GM12864 (cell line): ENCODE data around the gene KIAA1614.

Experiments used
- DNase-seq: peaks from one replicate; pipeline ENCODE4 v3.0.0-alpha.2; 2011; ENCODE audit warnings: low read depth
- H3K4me3 ChIP-seq: 2 replicates; pipeline ENCODE4 v1.5.1; 2011; ENCODE audit warnings: mild to moderate bottlenecking, low read depth, low read length, control low read depth
- TF ChIP-seq, protein P1 (sequence below): IDR thresholded peaks from 2 replicates; pipeline ENCODE4 v1.5.1; 2011; ENCODE audit warnings: low read depth, mild to moderate bottlenecking, moderate library complexity, low read length, control low read depth, inconsistent platforms; ENCODE audit errors: missing control alignments

KIAA1614 gene

GRCh38 chr1:180976191-180976590 lies 63.5 kb downstream of the KIAA1614 start:
- TF ChIP-seq, protein P1, sequence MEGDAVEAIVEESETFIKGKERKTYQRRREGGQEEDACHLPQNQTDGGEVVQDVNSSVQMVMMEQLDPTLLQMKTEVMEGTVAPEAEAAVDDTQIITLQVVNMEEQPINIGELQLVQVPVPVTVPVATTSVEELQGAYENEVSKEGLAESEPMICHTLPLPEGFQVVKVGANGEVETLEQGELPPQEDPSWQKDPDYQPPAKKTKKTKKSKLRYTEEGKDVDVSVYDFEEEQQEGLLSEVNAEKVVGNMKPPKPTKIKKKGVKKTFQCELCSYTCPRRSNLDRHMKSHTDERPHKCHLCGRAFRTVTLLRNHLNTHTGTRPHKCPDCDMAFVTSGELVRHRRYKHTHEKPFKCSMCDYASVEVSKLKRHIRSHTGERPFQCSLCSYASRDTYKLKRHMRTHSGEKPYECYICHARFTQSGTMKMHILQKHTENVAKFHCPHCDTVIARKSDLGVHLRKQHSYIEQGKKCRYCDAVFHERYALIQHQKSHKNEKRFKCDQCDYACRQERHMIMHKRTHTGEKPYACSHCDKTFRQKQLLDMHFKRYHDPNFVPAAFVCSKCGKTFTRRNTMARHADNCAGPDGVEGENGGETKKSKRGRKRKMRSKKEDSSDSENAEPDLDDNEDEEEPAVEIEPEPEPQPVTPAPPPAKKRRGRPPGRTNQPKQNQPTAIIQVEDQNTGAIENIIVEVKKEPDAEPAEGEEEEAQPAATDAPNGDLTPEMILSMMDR = no peak
- H3K4me3 ChIP-seq = no peak overlapping the region
- DNase-seq = no peak

DNA sequence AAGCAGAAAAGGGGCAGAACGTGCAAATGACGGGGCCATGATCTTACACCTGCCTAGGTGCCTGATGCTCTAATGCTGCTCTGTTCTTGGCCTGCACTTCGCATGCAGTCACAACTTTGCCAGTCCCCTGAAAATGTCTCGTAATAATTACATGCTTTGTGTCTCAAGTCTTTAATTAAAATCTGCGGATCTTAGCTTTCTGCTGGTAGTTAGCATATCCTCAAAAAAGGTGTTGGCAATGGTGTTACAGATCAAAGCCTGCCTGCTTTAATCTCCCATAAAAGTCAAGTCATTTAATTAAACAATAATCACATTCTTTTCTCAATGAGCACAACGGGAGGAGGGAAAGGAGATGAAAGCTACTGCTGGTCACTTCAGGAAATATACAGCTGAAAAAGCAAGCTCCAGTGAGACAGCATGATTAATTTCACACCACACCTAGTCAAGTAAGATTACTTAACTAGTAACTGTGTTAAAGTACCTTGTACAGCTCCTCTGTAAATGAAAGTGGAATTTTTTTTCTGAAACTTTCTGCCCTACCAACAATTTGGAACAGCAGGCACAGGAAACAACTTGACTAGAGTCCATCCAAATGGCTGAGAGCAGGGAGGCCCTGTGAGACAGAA lies 64.1 kb downstream of the KIAA1614 start:
- DNase-seq = no peak
- no peak overlapping the region for H3K4me3 ChIP-seq
- TF ChIP-seq, protein P1 = no peak

GRCh38 chr1:180981596-180982387 lies 69.1 kb downstream of the KIAA1614 start:
- no peak overlapping the region for H3K4me3 ChIP-seq
- DNase-seq = peak; percentile 34
- TF ChIP-seq, protein P1 = no peak

GRCh38 chr1:180982422-180982821 lies 69.7 kb downstream of the KIAA1614 start:
- no peak for DNase-seq
- TF ChIP-seq, protein P1 = no peak
- H3K4me3 ChIP-seq = no peak overlapping the region

DNA sequence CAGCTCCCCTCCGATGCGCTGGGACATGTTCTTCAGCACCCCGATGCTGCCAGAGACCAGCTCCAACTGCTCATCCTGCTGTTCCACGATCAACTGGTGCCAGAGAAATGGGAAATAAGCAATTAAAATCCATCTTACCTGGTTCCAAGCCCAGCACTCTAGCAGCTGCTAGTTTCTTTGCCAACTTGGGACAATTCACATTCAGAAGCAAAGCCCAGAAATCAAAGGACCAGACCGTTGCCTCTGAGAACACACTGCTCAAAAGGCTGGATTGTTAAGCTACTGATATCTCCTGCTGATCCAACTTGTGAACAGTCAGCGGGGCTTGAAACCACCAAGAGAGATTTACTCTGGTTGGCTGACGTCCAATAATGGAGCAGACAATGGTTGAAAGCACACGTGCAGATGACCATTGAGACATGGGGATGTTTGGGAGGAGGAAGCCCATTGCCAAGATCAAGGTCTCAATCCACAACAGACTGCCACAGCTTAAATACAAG lies 75.6 kb downstream of the KIAA1614 start:
- H3K4me3 ChIP-seq = no peak overlapping the region
- no peak for DNase-seq
- TF ChIP-seq, protein P1 = no peak

DNA sequence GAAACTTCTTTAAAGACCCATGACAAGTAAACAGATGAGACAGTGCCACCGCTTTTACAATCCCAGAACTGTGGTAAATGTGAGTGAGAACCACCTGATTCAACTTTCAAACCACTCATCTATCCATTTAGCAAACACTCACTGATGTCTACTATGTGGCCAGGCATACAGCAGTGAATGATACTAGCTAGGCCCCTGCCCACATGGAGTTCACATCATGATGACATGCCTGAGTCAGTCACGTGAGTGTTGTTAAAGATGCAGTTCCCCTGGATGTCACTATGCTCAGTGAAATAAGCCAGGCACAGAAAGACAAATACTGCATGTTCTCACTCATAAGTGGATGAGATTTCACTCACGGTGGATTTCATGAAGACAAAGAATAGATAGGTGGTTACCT lies 81.6 kb downstream of the KIAA1614 start:
- TF ChIP-seq, protein P1 = no peak
- H3K4me3 ChIP-seq = no peak overlapping the region
- DNase-seq = no peak
